Fibroblast of the aortic adventitia (primary cell): Measurements from ENCODE around the gene TSNAX. TPM values are rescaled to one million over a fixed set of nuclear protein-coding genes. Genes with fewer than 3 reads are reported as not detected.

Source experiments
- DNase-seq: peaks from one replicate; pipeline ENCODE4 v3.0.0-alpha.2; 2010; ENCODE audit warnings: low read depth
- H3K4me3 ChIP-seq: 2 replicates; pipeline ENCODE4 v1.5.1; 2011; ENCODE audit warnings: low read depth, mild to moderate bottlenecking, control low read depth, low read length, moderate library complexity
- CTCF ChIP-seq: IDR thresholded peaks from 2 replicates; pipeline ENCODE4 v1.5.1; 2011; ENCODE audit warnings: mild to moderate bottlenecking, low read length, control low read depth, inconsistent platforms; ENCODE audit not compliant: insufficient read depth
- total RNA-seq: library from RNA; depleted of rRNA; stranded (reverse); fragments of >200 nt; gene quantifications from 2 replicates; pipeline ENCODE4 v1.2.3, GENCODE V29; 2012; ENCODE audit warnings: low replicate concordance

Gene TSNAX
- total RNA-seq, 1 donor, result 43.7 TPM

DNA sequence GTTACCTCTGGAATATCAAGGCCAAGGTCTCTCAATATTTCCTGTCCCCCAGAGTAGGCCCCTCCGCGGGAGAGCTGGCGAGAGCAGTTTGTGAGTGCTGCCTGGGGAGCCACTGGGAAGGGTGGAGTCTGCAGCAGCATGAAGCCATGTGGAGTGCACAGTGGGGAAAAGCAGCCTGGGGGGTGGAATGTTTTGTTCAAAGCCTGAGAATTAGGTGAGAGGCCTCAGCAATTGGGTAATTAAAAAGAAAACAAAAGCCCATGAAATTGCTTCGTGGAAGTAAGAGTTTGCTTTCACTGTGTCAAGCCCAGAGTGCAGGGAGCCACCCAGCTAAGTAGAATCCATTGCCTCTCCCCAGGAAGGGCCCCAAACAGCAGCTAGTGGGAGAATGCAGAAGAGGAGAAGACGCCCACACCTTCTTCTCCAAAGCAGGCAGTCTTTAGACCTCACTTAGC, 67.9 kb downstream of the TSNAX start:
- no peak for DNase-seq
- no peak overlapping the region for H3K4me3 ChIP-seq
- no peak for TF ChIP-seq CTCF

GRCh38 chr1:231597971-231598370, 69.5 kb downstream of the TSNAX start:
- TF ChIP-seq CTCF, result no peak
- H3K4me3 ChIP-seq, result no peak overlapping the region
- DNase-seq, result no peak

GRCh38 chr1:231600458-231600976, 72.0 kb downstream of the TSNAX start:
- no peak overlapping the region for H3K4me3 ChIP-seq
- TF ChIP-seq CTCF, result no peak
- peak; percentile 65 for DNase-seq

DNA sequence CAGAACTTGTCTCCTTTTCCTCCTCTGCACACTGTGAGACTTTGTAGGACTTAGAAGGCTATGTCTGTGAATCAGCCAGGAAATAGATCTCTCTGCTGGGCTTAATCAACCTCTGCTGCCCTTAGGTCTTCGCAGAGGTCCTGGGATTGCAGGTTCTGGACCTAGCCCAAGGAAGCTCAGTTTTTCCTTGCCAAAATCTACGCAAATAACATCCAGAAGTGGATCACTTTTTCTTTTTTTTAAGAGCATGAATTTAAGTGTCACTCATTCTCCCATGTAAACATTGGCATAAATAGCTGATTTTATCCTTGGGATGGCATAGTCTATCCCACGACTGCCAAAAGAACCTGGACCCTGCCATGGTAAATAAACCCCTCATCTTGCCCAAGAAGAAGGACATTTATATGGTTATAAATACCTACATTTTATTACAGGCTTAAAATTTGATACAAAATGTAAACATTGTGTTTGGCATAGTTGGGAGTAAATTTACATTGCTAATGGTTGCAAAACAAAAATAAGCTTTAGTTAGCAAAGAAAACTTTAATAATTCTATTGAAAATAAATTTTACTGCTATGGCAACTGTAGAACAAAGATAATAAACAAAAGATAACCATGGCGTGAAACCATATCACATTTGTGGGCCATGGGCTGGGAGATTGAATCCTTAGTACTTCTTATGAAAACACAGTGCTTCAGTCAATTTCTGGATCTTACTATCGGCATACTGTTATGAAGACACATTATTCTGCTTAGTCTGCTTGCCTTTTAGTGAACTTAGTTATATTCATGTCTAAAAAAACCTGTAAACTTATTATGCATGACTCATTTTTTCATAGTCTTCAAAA, 73.6 kb downstream of the TSNAX start:
- peak; percentile 12 for DNase-seq
- no peak for TF ChIP-seq CTCF
- H3K4me3 ChIP-seq, result no peak overlapping the region

GRCh38 chr1:231602673-231602984, 74.2 kb downstream of the TSNAX start:
- no peak for TF ChIP-seq CTCF
- H3K4me3 ChIP-seq, result no peak overlapping the region
- no peak for DNase-seq

- peak; percentile 73 for TF ChIP-seq CTCF
- DNase-seq, result peak; percentile 69
Observed at GRCh38 chr1:231603598-231604275, 75.3 kb downstream of the TSNAX start.

More at GRCh38 chr1:231603598-231604275, 75.3 kb downstream of the TSNAX start:
- H3K4me3 ChIP-seq, result peak overlapping the region; percentile 66
